Nephron (organoid): Measurements from ENCODE around the gene POC1A.
"Not testable (repeated sequence)": the region's sequence is repeated elsewhere in the genome, so short reads cannot be mapped to it uniquely, and the experiment has no call there.

Experiments used
- H3K27ac Mint-ChIP-seq, 3 experiments: 2 replicates each; pipeline ENCODE4 v1.8.0; 2020; ENCODE audit warnings: mixed read lengths in 3 of 3, mild to moderate bottlenecking in 2 of 3, moderate library complexity in 1 of 3
- H3K27me3 Mint-ChIP-seq: 2 replicates; pipeline ENCODE4 v1.8.0; 2021; ENCODE audit warnings: low read depth, mild to moderate bottlenecking, moderate library complexity, mixed read lengths
- H3K36me3 Mint-ChIP-seq: 2 replicates; pipeline ENCODE4 v1.8.0; 2020; ENCODE audit warnings: low read depth, mixed read lengths
- H3K4me1 Mint-ChIP-seq: 2 replicates; pipeline ENCODE4 v1.8.0; 2020; ENCODE audit warnings: mixed read lengths
- H3K4me3 Mint-ChIP-seq, 3 experiments: 2 replicates each; pipeline ENCODE4 v1.8.0; 2020; ENCODE audit warnings: mild to moderate bottlenecking in 3 of 3, mixed read lengths in 3 of 3, moderate library complexity in 2 of 3
- H3K9me3 Mint-ChIP-seq: 2 replicates; pipeline ENCODE4 v1.8.0; 2020; ENCODE audit warnings: mixed read lengths
- CTCF ChIP-seq, 3 experiments: fragments of 200-600 bp; sonication (generic); IDR thresholded peaks; one replicate each; pipeline ENCODE4 v1.5.0; 2021; ENCODE audit warnings: antibody characterized with exemption in 3 of 3; ENCODE audit not compliant: unreplicated experiment in 3 of 3

POC1A gene

DNA sequence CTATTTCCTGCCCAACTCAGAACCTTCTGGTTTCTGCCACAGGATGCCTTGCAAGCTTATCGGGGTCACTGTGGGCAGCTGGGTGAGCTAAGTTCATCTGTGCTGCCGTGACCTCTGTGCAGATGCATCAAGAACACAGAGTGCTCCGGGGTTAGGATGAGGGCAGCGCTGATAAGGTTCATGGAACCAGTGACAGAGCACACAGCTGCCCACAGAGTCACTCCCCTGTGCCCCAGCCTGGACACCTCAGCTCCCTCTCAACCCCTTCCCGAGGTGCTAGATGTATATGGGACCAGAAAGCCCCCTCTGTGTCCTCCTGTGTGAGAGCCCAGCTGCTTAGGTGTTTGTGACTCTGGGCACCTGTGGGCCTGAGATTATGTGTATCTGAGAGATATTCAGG is 28.0 kb upstream of the POC1A start:
- Mint-ChIP-seq H3K9me3 (no peaks in the 10 kb centered on the region), H3K36me3 (no peaks in the 10 kb centered on the region), H3K27me3 (peaks cover 16% of the 10 kb centered on the region), H3K27ac (no peak overlapping the region), H3K4me1 (no peaks in the 10 kb centered on the region), H3K4me3 (no peak overlapping the region)
- no peak for TF ChIP-seq CTCF (IDR thresholded peaks at IDR 0.05; ENCODE audit: unreplicated experiment in 3 of 3)

- no peak for TF ChIP-seq CTCF (IDR thresholded peaks at IDR 0.05; ENCODE audit: unreplicated experiment in 3 of 3)
- no peak overlapping the region for H3K27ac Mint-ChIP-seq
- no peak overlapping the region for H3K4me3 Mint-ChIP-seq
- H3K36me3 Mint-ChIP-seq: no peaks in the 10 kb centered on the region
- H3K4me1 Mint-ChIP-seq: peaks cover 4% of the 10 kb centered on the region
- H3K9me3 Mint-ChIP-seq: no peaks in the 10 kb centered on the region
- peaks cover 16% of the 10 kb centered on the region for H3K27me3 Mint-ChIP-seq
Measured at GRCh38 chr3:52181543-52181942, 27.3 kb upstream of the POC1A start.

- Mint-ChIP-seq H3K27me3 (peaks cover 21% of the 10 kb centered on the region), H3K4me3 (no peak overlapping the region), H3K4me1 (peaks cover 15% of the 10 kb centered on the region), H3K9me3 (no peaks in the 10 kb centered on the region), H3K27ac (no peak overlapping the region), H3K36me3 (no peaks in the 10 kb centered on the region)
- no peak for TF ChIP-seq CTCF (IDR thresholded peaks at IDR 0.05; ENCODE audit: unreplicated experiment in 3 of 3)
Measured at GRCh38 chr3:52178537-52178936, 24.3 kb upstream of the POC1A start.

DNA sequence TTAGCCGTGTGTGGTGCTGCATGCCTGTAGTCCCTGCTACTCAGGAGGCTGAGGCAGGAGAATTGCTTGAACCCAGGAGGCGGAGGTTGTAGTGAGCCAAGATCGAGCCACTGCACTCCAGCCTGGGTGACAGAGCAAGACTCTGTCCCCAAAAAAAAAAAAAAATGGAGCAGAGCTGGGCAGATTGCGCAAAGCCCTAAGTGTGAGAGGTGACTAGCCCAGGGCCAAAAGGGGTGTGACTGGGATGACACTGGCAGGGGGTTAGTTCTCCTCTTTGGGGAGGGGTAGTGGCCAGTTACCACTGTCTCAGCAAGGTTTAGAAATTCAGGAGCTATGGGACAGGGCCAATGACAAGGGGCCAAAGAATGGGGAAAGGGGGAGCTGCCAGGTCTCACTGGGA is 23.9 kb upstream of the POC1A start:
- H3K36me3 Mint-ChIP-seq, H3K9me3 Mint-ChIP-seq, H3K27ac Mint-ChIP-seq, H3K4me3 Mint-ChIP-seq: not testable (repeated sequence)
- Mint-ChIP-seq H3K27me3 (peaks cover 17% of the 10 kb centered on the region), H3K4me1 (peaks cover 15% of the 10 kb centered on the region)

- peaks cover 15% of the 10 kb centered on the region for H3K4me1 Mint-ChIP-seq
- H3K36me3 Mint-ChIP-seq: no peaks in the 10 kb centered on the region
- H3K4me3 Mint-ChIP-seq: no peak overlapping the region
- no peak for TF ChIP-seq CTCF (IDR thresholded peaks at IDR 0.05; ENCODE audit: unreplicated experiment in 3 of 3)
- peaks cover 17% of the 10 kb centered on the region for H3K27me3 Mint-ChIP-seq
- no peaks in the 10 kb centered on the region for H3K9me3 Mint-ChIP-seq
- H3K27ac Mint-ChIP-seq: peak overlapping the region in 1 of 3 experiments; percentile 59
Measured at GRCh38 chr3:52177701-52178042, 23.4 kb upstream of the POC1A start.

DNA sequence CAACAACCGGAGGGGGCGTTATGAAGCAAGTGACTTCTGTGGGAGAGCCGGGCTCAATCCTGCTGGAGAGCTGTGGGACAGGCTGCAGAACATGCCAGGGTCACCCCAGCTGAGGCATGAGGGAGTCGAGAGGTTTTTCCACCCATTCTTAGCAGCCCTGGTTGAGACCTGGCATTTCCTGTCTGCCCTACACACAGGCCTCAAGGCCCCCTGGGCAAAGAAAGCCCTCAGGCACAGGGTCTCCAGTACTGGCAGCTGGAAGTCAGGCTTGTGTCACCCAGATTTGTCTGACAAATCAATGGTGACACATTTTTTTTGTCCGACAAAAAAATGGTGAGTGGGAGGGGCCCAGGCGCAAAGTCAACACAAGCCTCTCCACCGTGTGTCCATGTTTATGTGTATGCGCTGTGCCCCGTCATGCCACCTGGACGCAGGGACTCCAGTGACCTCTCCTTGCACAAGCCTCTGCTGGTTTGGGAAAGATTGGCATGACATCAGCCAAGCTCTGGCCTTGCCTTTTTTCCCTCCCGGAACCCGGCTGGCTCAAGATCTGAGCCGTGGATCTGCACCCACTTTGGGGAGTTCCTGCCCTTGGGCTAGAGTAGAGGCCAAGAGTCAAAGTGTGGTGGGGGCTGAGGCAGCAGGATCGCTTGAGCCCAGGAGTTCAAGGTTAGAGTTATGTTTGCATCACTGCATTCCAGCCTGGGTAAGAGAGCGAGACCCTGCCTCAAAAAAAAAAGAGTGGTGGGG is 22.9 kb upstream of the POC1A start:
- H3K4me1 Mint-ChIP-seq: peaks cover 15% of the 10 kb centered on the region
- H3K9me3 Mint-ChIP-seq: no peaks in the 10 kb centered on the region
- peaks cover 17% of the 10 kb centered on the region for H3K27me3 Mint-ChIP-seq
- no peaks in the 10 kb centered on the region for H3K36me3 Mint-ChIP-seq
- H3K27ac Mint-ChIP-seq: peak overlapping the region in 2 of 3 experiments; percentile 10 to 59
- no peak for TF ChIP-seq CTCF (IDR thresholded peaks at IDR 0.05; ENCODE audit: unreplicated experiment in 3 of 3)
- no peak overlapping the region for H3K4me3 Mint-ChIP-seq
